ENCODE measurements around the gene C22orf15. TPM values are rescaled to one million over a fixed set of nuclear protein-coding genes. Genes with fewer than 3 reads are reported as not detected.

Gene C22orf15
- total RNA-seq, 2 donors from 2014 or later: 1.5 to 2.2 TPM

DNA sequence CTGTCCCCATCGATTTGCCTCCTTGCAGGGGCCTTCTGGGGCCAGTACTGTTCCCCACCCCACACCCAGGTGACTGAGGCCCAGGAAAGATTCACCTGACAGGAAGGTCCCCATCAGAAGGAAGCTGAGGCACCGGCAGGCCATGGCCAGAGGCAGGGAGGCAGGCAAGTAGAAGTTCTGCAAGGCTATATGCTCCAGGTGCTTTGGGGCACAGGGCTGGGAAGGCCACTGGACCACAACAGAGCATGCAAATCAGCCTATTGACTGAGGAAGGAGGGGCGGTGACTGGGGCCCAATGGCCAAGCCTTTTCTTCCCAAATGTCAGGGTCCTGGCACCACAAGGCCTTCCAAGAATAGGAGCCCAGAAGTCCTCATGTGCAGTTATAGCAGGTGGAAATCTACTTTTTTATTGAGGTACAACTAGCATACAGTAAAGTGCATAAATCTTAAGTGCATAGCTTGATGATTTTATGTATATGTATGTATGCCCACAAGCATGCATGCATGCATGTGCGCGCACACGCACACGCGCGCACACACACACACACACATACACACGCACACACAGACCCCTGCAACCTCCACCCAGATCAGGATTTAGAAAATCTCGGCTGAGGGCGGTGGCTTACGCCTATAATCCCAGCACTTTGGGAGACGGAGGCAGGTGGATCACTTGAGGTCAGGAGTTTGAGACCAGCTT lies 8.4 kb upstream of the C22orf15 start, which contains the start of gene VPREB3:
VPREB3 (minus strand) TSS at position 206 of the 700 bp plus-strand sequence; CDS start at position 144, 62 bp downstream.
- Histone ChIP-seq H3K27me3 (ENCODE audit: control insufficient read depth, insufficient read depth, low read length, poor library complexity, severe bottlenecking) (no peaks in the 10 kb centered on the region), H3K9ac (ENCODE audit: extremely low read depth, low read length, poor library complexity, severe bottlenecking) (no peak within 1 kb of the TSS), H3K36me3 (ENCODE audit: control insufficient read depth, insufficient read depth, low read length) (no peaks in the 10 kb centered on the region), H3K4me1 (ENCODE audit: control insufficient read depth, insufficient read depth, low read length) (no peaks in the 10 kb centered on the region), H3K4me3 (ENCODE audit: low read length) (no peak within 1 kb of the TSS), H3K9me3 (ENCODE audit: control insufficient read depth, low read length) (no peaks in the 10 kb centered on the region), H3K27ac (ENCODE audit: low read depth, low read length) (no peak within 1 kb of the TSS)
- DNase-seq: no peak
- Mint-ChIP-seq H3K4me3 (no peak within 1 kb of the TSS), H3K27me3 (ENCODE audit: insufficient read depth) (no peaks in the 10 kb centered on the region), H3K4me1 (peaks cover 13% of the 10 kb centered on the region), H3K9me3 (no peaks in the 10 kb centered on the region), H3K27ac (no peak within 1 kb of the TSS), H3K36me3 (ENCODE audit: low read depth) (no peaks in the 10 kb centered on the region)
- 75 to 85% methylated on average over 2 to 14 of the region's 14 CpGs for WGBS, 2 experiments (ENCODE audit: insufficient coverage in 1 of 2, insufficient read length in 1 of 2)
- TF ChIP-seq, protein P1, sequence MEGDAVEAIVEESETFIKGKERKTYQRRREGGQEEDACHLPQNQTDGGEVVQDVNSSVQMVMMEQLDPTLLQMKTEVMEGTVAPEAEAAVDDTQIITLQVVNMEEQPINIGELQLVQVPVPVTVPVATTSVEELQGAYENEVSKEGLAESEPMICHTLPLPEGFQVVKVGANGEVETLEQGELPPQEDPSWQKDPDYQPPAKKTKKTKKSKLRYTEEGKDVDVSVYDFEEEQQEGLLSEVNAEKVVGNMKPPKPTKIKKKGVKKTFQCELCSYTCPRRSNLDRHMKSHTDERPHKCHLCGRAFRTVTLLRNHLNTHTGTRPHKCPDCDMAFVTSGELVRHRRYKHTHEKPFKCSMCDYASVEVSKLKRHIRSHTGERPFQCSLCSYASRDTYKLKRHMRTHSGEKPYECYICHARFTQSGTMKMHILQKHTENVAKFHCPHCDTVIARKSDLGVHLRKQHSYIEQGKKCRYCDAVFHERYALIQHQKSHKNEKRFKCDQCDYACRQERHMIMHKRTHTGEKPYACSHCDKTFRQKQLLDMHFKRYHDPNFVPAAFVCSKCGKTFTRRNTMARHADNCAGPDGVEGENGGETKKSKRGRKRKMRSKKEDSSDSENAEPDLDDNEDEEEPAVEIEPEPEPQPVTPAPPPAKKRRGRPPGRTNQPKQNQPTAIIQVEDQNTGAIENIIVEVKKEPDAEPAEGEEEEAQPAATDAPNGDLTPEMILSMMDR (conservative IDR thresholded peaks at IDR 0.05): no peak

DNA sequence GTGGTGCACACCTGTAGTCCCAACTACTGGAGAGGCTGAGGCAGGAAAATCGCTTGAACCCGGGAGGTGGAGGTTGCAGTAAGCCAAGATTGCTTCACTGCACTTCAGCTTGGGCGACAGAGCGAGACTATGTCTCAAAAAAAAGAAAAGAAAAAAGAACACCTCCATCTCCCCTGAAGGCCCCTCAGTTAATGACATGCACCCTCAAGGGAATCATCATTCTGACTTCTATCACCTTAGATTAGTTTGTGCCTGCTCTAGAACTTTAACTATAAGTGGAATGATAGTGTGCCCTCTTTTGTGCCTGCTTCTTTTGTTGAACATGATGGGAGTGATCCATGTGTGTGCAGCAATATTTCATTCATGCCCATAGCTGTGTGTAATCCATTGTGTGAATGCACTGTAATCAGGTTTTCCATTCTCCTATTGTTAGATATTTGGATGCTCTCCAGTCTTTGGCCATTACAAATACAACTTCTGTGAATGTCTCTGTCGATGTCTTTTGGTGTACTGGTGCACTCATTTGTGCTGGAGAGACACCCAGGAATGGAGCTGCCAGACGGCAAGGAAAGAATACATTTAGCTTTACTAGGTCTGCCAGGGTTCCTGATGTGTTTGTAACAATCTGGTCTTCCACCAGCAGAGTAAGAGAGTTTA lies 7.7 kb upstream of the C22orf15 start:
- H3K36me3 ChIP-seq (ENCODE audit: control insufficient read depth, insufficient read depth, low read length): no peaks in the 10 kb centered on the region
- H3K27me3 ChIP-seq (ENCODE audit: control insufficient read depth, insufficient read depth, low read length, poor library complexity, severe bottlenecking): no peaks in the 10 kb centered on the region
- Mint-ChIP-seq H3K9me3 (no peaks in the 10 kb centered on the region), H3K27ac (no peak overlapping the region), H3K4me1 (peaks cover 8% of the 10 kb centered on the region), H3K4me3 (no peak overlapping the region), H3K36me3 (ENCODE audit: low read depth) (no peaks in the 10 kb centered on the region), H3K27me3 (ENCODE audit: insufficient read depth) (peaks cover 3% of the 10 kb centered on the region)
- H3K27ac ChIP-seq (ENCODE audit: low read depth, low read length): no peak overlapping the region
- no peaks in the 10 kb centered on the region for H3K9me3 ChIP-seq (ENCODE audit: control insufficient read depth, low read length)
- H3K9ac ChIP-seq (ENCODE audit: extremely low read depth, low read length, poor library complexity, severe bottlenecking): no peak overlapping the region
- TF ChIP-seq, protein P1 (conservative IDR thresholded peaks at IDR 0.05): no peak
- WGBS, 2 experiments (ENCODE audit: insufficient coverage in 1 of 2, insufficient read length in 1 of 2): 90 to 92% methylated on average over 6 of the region's 6 CpGs
- no peak for DNase-seq
- no peak overlapping the region for H3K4me3 ChIP-seq (ENCODE audit: low read length)
- H3K4me1 ChIP-seq (ENCODE audit: control insufficient read depth, insufficient read depth, low read length): no peaks in the 10 kb centered on the region

DNA sequence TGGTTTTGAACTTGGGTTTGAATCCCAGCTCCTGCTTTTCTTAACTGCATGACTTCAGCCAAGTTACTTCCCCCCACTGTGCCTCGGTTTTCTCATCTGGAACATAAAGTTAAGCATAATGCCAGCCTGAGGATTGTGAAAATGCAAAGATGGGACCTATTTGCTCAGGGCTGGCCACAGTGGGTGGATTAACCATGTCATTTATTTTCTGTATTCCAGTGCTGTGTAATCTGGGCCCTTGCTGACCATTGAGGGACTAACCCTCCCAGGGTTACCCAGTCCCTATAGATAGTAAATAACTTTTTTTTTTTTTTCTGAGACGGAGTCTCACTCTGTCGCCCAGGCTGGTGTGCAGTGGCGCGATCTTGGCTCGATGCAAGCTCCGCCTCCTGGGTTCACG lies 7.1 kb upstream of the C22orf15 start:
- Mint-ChIP-seq H3K27me3 (ENCODE audit: insufficient read depth) (peaks cover 8% of the 10 kb centered on the region), H3K27ac (no peak overlapping the region), H3K4me3 (no peak overlapping the region), H3K9me3 (no peaks in the 10 kb centered on the region), H3K36me3 (ENCODE audit: low read depth) (no peaks in the 10 kb centered on the region), H3K4me1 (peaks cover 4% of the 10 kb centered on the region)
- Histone ChIP-seq H3K9me3 (ENCODE audit: control insufficient read depth, low read length) (no peaks in the 10 kb centered on the region), H3K27me3 (ENCODE audit: control insufficient read depth, insufficient read depth, low read length, poor library complexity, severe bottlenecking) (no peaks in the 10 kb centered on the region), H3K9ac (ENCODE audit: extremely low read depth, low read length, poor library complexity, severe bottlenecking) (no peak overlapping the region), H3K27ac (ENCODE audit: low read depth, low read length) (no peak overlapping the region), H3K36me3 (ENCODE audit: control insufficient read depth, insufficient read depth, low read length) (no peaks in the 10 kb centered on the region), H3K4me1 (ENCODE audit: control insufficient read depth, insufficient read depth, low read length) (no peaks in the 10 kb centered on the region), H3K4me3 (ENCODE audit: low read length) (no peak overlapping the region)
- WGBS, 2 experiments (ENCODE audit: insufficient coverage in 1 of 2, insufficient read length in 1 of 2): 97 to 100% methylated on average over 1 to 8 of the region's 8 CpGs
- DNase-seq: no peak
- TF ChIP-seq, protein P1 (conservative IDR thresholded peaks at IDR 0.05): no peak
